HepG2 (cell line): ENCODE measurements around the gene INO80B. TPM values are rescaled to one million over a fixed set of nuclear protein-coding genes. Genes with fewer than 3 reads are reported as not detected.

Source experiments
- ASH2L ChIP-seq: fragments of 300-600, 200-600 bp; sonication (generic); IDR thresholded peaks from 2 replicates; pipeline ENCODE4 v1.7.0; 2017; ENCODE audit warnings: low read depth, mild to moderate bottlenecking, moderate library complexity, mixed read lengths, low read length; ENCODE audit not compliant: insufficient read length
- ATF7 ChIP-seq, 2 experiments: fragments of 450-650 bp in 1 of 2; sonication (generic) in 1 of 2; formaldehyde crosslinking in 1 of 2; IDR thresholded peaks; 2 replicates each; pipeline versions ENCODE4 v1.4.0 to v1.6.1; 2016 to 2020; ENCODE audit warnings: antibody characterized with exemption in 1 of 2, mild to moderate bottlenecking in 1 of 2, missing genetic modification reagents in 1 of 2
- DRAP1 ChIP-seq: IDR thresholded peaks from 2 replicates; pipeline ENCODE4 v1.6.1; 2016; ENCODE audit warnings: missing genetic modification reagents, missing compliant biosample characterization
- FOXK1 ChIP-seq: sonication (generic); formaldehyde crosslinking; IDR thresholded peaks from 2 replicates; pipeline ENCODE4 v1.4.0; 2020; ENCODE audit warnings: low read depth, missing genetic modification reagents, borderline replicate concordance
- FOXO1 ChIP-seq: sonication (generic); formaldehyde crosslinking; IDR thresholded peaks from 2 replicates; pipeline ENCODE4 v1.4.0; 2020; ENCODE audit warnings: missing genetic modification reagents
- HDAC6 ChIP-seq: fragments of 200-600 bp; sonication (generic); IDR thresholded peaks from 2 replicates; pipeline ENCODE4 v1.7.0; 2017; ENCODE audit warnings: mild to moderate bottlenecking, antibody characterized with exemption, low read length, low read depth
- NCOA2 ChIP-seq: sonication (generic); formaldehyde crosslinking; IDR thresholded peaks from 2 replicates; pipeline ENCODE4 v1.8.0; 2022; ENCODE audit warnings: inconsistent platforms
- NR2F6 ChIP-seq, 2 experiments: IDR thresholded peaks; 2 replicates each; pipeline ENCODE4 v1.6.1; 2016; ENCODE audit warnings: antibody characterized with exemption in 1 of 2, mild to moderate bottlenecking in 1 of 2
- POLR2G ChIP-seq: fragments of 200-400 bp; formaldehyde crosslinking; IDR thresholded peaks from 2 replicates; pipeline ENCODE4 v1.6.1; 2018; ENCODE audit warnings: mild to moderate bottlenecking, low read depth, low read length, moderate library complexity
- REST ChIP-seq, 2 experiments: IDR thresholded peaks; 2 replicates each; pipeline ENCODE4 v1.6.1; 2011 to 2012; ENCODE audit warnings: low read length in 2 of 2, borderline replicate concordance in 1 of 2, low read depth in 1 of 2, mild to moderate bottlenecking in 1 of 2, moderate library complexity in 1 of 2
- ZBTB42 ChIP-seq: sonication (generic); formaldehyde crosslinking; IDR thresholded peaks from 2 replicates; pipeline ENCODE4 v1.5.0; 2020; ENCODE audit warnings: mild to moderate bottlenecking, missing genetic modification reagents
- ZNF12 ChIP-seq: sonication (generic); formaldehyde crosslinking; IDR thresholded peaks from 2 replicates; pipeline ENCODE4 v1.5.0; 2020; ENCODE audit warnings: missing genetic modification reagents
- ZNF329 ChIP-seq: sonication (generic); formaldehyde crosslinking; IDR thresholded peaks from 2 replicates; pipeline ENCODE4 v1.9.0; 2021; ENCODE audit warnings: low read depth, mild to moderate bottlenecking, missing genetic modification reagents
- ZNF337 ChIP-seq: sonication (generic); formaldehyde crosslinking; IDR thresholded peaks from 2 replicates; pipeline ENCODE4 v1.5.1; 2020; ENCODE audit warnings: missing genetic modification reagents, low read depth, mild to moderate bottlenecking, borderline replicate concordance
- ZNF496 ChIP-seq: sonication (generic); formaldehyde crosslinking; IDR thresholded peaks from 2 replicates; pipeline ENCODE4 v1.8.1; 2023; ENCODE audit warnings: mild to moderate bottlenecking, moderate library complexity, missing genetic modification reagents; ENCODE audit not compliant: insufficient replicate concordance
- ZNF850 ChIP-seq: sonication (generic); formaldehyde crosslinking; conservative IDR thresholded peaks from 2 replicates; pipeline ENCODE4 v1.9.0; 2021; ENCODE audit warnings: mild to moderate bottlenecking, missing genetic modification reagents
- polyA plus RNA-seq, 8 experiments: library from polyadenylated mRNA; depleted of rRNA in 3 of 8; stranded (reverse) in 7 of 8; unstranded in 1 of 8; fragments of >200 nt; fragmentation: Illumina TruSeq in 4 of 8; extraction: Trizol in 4 of 8; gene quantifications; 2 replicates each; pipeline versions ENCODE4 v1.2.1 to v1.2.3, GENCODE V29; 2011 to 2016; ENCODE audit warnings: low read depth in 4 of 8, missing spikeins in 1 of 8, mixed read lengths in 1 of 8; ENCODE audit not compliant: insufficient read depth in 1 of 8
- total RNA-seq, 5 experiments: library from RNA; depleted of rRNA; stranded (reverse); fragments of >200 nt; fragmentation: Illumina TruSeq; extraction: Trizol; gene quantifications; 2 replicates each; pipeline ENCODE4 v1.2.3, GENCODE V29; 2016; ENCODE audit warnings: low read depth in 1 of 5
- TF ChIP-seq, protein P1 (sequence below): sonication (generic); formaldehyde crosslinking; IDR thresholded peaks from 2 replicates; pipeline ENCODE4 v1.5.0; 2020; ENCODE audit warnings: missing genetic modification reagents
- TF ChIP-seq, protein P2 (sequence below): sonication (generic); formaldehyde crosslinking; IDR thresholded peaks from 2 replicates; pipeline ENCODE4 v1.4.0; 2020; ENCODE audit warnings: mild to moderate bottlenecking, missing genetic modification reagents
- TF ChIP-seq, protein P3 (sequence below): IDR thresholded peaks from 2 replicates; pipeline ENCODE4 v1.6.1; 2016; ENCODE audit warnings: mild to moderate bottlenecking, missing biosample characterization, missing genetic modification reagents

The INO80B gene
- total and polyA plus RNA-seq, 2 of the 13 experiments (the other 11 are each of a cell fraction or from before 2014, with no cell fraction given), result 6.2 to 14.5 TPM

DNA sequence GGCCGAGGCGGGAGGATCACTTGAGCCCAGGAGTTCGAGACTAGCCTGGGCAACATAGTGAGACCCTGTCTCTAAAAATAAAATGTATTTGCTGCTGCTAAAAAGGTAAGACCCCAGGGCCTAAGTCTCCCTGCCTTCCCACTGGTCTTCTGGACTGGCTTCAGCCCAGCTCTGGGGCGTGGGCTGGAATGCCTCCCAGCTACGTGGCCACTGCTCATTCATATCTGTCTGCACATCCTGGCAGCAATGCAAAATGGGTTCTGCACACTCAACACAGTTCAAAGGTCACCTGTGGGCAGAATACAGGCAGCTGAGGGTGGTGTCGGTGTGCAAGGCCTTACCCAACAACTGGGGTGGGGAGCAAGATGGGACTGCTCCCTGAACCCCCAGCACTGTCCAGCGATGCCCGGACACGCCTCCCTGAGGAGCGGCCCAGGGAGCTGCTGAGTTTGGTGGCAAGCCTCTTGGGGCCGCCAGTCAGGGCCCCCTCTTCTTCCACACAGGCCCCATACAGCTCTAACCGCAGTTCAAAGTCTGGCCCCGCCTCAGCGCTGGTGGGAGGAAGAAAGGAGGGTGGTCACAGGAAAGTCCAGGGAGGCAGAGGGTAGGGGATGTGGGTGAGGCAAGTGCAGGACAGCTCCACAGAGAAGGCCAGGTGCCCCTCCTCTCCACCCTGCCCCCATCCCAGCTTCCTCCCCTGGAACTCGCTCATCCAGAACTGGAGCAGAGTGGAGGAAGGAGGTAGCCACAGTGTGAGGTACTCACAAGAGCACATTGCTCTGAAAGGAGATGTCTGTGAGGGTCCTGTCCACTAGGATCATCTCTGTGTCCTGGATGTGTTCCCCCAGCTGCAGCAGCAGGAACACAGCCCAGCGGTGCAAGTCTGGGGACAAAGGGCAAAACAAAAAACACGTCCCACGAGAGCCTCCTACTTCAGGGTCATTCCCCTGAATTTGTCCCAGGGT lies 25.1 kb upstream of the INO80B start (continued):
- peak; percentile 48; the same call in 1 of the 2 replicates for TF ChIP-seq FOXK1 (CRISPR knock-in tag)
- TF ChIP-seq ZNF329 (CRISPR knock-in tag), result no peak
- no peak for TF ChIP-seq ZNF850 (CRISPR knock-in tag)
- TF ChIP-seq ZBTB42 (CRISPR knock-in tag), result peak; percentile 51; the same call in 1 of the 2 replicates
- TF ChIP-seq NR2F6 (IDR thresholded peaks at IDR 0.05), result peak; percentile 85
- TF ChIP-seq NR2F6 (CRISPR knock-in tag; IDR thresholded peaks at IDR 0.05), result peak; percentile 86
- 0 out of 2 replicates have a peak, but pooled peaks have one; percentile 85 for TF ChIP-seq ZNF337 (CRISPR knock-in tag)
- TF ChIP-seq NCOA2, result peak; percentile 69
- TF ChIP-seq, protein P1, sequence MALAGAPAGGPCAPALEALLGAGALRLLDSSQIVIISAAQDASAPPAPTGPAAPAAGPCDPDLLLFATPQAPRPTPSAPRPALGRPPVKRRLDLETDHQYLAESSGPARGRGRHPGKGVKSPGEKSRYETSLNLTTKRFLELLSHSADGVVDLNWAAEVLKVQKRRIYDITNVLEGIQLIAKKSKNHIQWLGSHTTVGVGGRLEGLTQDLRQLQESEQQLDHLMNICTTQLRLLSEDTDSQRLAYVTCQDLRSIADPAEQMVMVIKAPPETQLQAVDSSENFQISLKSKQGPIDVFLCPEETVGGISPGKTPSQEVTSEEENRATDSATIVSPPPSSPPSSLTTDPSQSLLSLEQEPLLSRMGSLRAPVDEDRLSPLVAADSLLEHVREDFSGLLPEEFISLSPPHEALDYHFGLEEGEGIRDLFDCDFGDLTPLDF (CRISPR knock-in tag), result no peak
- TF ChIP-seq ZNF496 (CRISPR knock-in tag), result no peak
- TF ChIP-seq ASH2L, result peak; percentile 99
- peak; percentile 36; the same call in 1 of the 2 replicates for TF ChIP-seq ZNF12 (CRISPR knock-in tag)
- TF ChIP-seq, protein P2, sequence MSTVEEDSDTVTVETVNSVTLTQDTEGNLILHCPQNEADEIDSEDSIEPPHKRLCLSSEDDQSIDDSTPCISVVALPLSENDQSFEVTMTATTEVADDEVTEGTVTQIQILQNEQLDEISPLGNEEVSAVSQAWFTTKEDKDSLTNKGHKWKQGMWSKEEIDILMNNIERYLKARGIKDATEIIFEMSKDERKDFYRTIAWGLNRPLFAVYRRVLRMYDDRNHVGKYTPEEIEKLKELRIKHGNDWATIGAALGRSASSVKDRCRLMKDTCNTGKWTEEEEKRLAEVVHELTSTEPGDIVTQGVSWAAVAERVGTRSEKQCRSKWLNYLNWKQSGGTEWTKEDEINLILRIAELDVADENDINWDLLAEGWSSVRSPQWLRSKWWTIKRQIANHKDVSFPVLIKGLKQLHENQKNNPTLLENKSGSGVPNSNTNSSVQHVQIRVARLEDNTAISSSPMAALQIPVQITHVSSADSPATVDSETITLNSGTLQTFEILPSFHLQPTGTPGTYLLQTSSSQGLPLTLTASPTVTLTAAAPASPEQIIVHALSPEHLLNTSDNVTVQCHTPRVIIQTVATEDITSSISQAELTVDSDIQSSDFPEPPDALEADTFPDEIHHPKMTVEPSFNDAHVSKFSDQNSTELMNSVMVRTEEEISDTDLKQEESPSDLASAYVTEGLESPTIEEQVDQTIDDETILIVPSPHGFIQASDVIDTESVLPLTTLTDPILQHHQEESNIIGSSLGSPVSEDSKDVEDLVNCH (CRISPR knock-in tag), result peak; percentile 73; the same call in 1 of the 2 replicates
- peak; percentile 61; the same call in 1 of the 2 replicates for TF ChIP-seq POLR2G
- peak; percentile 53; the same call in 1 of the 2 replicates for TF ChIP-seq DRAP1 (CRISPR knock-in tag)
- TF ChIP-seq FOXO1 (CRISPR knock-in tag), result peak; percentile 57; the same call in 1 of the 2 replicates
- TF ChIP-seq, protein P3, sequence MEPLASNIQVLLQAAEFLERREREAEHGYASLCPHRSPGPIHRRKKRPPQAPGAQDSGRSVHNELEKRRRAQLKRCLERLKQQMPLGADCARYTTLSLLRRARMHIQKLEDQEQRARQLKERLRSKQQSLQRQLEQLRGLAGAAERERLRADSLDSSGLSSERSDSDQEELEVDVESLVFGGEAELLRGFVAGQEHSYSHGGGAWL (CRISPR knock-in tag), result peak; percentile 33
- TF ChIP-seq ATF7 (IDR thresholded peaks at IDR 0.05), result no peak
- peak; percentile 86 for TF ChIP-seq ATF7 (CRISPR knock-in tag; IDR thresholded peaks at IDR 0.05)
- no peak for TF ChIP-seq HDAC6
- peak in 1 of 2 experiments; percentile 66; a peak in 2 of 4 replicates for TF ChIP-seq REST (IDR thresholded peaks at IDR 0.05; ENCODE audit: borderline replicate concordance in 1 of 2, low read depth in 1 of 2, low read length in 2 of 2)
